Measurements from ENCODE around the gene AKR1A1. TPM values are rescaled to one million over a fixed set of nuclear protein-coding genes. Genes with fewer than 3 reads are reported as not detected.

AKR1A1 gene
- total RNA-seq, 2 experiments from 2014 or later, result 25.3 to 31.0 TPM

DNA sequence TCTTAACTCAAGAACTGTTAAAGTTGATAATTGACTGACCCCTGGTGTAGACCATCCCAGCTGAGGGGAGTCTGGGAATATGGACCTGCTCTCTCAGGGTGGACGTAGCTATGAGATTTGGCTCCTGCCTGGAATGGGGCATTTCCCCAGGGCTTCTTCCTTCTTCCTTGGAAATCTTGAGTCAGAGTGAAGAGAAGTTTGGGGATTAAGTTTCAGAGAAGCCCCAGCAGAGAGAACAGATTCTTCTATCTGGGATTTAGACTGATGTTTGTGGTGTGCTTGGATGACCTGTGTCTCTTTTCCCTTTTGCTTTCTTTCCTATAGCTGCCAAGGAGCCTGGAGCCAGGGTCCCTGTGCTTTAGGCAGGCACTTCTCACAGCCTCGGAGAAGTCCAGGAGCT lies 13.2 kb downstream of the AKR1A1 start:
- Histone ChIP-seq H3K27me3 (ENCODE audit: control insufficient read depth in 1 of 2, insufficient read depth in 2 of 2, low read length in 2 of 2) (no peaks in the 10 kb centered on the region), H3K36me3 (ENCODE audit: insufficient read depth, low read length) (peaks cover 47% of the 10 kb centered on the region), H3K27ac (ENCODE audit: low read depth in 1 of 2, low read length in 2 of 2) (no peak overlapping the region), H3K9me3 (ENCODE audit: control insufficient read depth in 1 of 2, insufficient read depth in 1 of 2, low read length in 2 of 2) (no peaks in the 10 kb centered on the region), H3K4me1 (ENCODE audit: insufficient read depth, low read length) (no peaks in the 10 kb centered on the region), H3K4me3 (ENCODE audit: low read length) (no peak overlapping the region)
- intact Hi-C loops (cut with DNase I, micrococcal nuclease), result no loop called here
- CTCF ChIA-PET, result interaction anchor here (1.0 kb wide), 1 partner anchor 15 kb away, joined by 3 read pairs; no protein-coding TSS in a partner anchor
- H3K4me1 Mint-ChIP-seq (ENCODE audit: low read depth), result no peaks in the 10 kb centered on the region
- POLR2A ChIA-PET, result no interaction called here
- H3K36me3 Mint-ChIP-seq (ENCODE audit: low read depth), result peaks cover 69% of the 10 kb centered on the region
- no peaks in the 10 kb centered on the region for H3K9me3 Mint-ChIP-seq
- ATAC-seq (ENCODE audit: poor library complexity) (no peak), DNase-seq (no peak)
- no peaks in the 10 kb centered on the region for H3K27me3 Mint-ChIP-seq
- H3K4me3 Mint-ChIP-seq, result no peak overlapping the region
- no peak overlapping the region for H3K27ac Mint-ChIP-seq
- TF ChIP-seq, protein P1, sequence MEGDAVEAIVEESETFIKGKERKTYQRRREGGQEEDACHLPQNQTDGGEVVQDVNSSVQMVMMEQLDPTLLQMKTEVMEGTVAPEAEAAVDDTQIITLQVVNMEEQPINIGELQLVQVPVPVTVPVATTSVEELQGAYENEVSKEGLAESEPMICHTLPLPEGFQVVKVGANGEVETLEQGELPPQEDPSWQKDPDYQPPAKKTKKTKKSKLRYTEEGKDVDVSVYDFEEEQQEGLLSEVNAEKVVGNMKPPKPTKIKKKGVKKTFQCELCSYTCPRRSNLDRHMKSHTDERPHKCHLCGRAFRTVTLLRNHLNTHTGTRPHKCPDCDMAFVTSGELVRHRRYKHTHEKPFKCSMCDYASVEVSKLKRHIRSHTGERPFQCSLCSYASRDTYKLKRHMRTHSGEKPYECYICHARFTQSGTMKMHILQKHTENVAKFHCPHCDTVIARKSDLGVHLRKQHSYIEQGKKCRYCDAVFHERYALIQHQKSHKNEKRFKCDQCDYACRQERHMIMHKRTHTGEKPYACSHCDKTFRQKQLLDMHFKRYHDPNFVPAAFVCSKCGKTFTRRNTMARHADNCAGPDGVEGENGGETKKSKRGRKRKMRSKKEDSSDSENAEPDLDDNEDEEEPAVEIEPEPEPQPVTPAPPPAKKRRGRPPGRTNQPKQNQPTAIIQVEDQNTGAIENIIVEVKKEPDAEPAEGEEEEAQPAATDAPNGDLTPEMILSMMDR (IDR thresholded peaks at IDR 0.05), result no peak

DNA sequence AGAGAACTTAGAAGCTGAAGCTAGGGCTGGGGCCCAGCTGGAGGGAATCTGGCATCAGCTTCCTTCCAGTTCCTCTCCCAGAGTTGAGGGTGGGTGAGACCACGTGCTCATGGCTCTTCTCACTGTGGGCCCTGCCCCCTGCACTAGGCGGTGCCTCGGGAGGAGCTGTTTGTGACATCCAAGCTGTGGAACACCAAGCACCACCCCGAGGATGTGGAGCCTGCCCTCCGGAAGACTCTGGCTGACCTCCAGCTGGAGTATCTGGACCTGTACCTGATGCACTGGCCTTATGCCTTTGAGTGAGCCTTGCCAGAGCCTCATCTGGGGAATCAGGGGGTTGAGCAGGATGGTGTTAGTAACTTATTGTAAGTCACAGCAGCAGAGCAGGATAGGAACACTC lies 16.1 kb downstream of the AKR1A1 start:
- peaks cover 5% of the 10 kb centered on the region for H3K4me1 Mint-ChIP-seq (ENCODE audit: low read depth)
- peaks cover 2% of the 10 kb centered on the region for H3K4me1 ChIP-seq (ENCODE audit: insufficient read depth, low read length)
- H3K27ac ChIP-seq (ENCODE audit: low read depth in 1 of 2, low read length in 2 of 2), result no peak overlapping the region
- no peaks in the 10 kb centered on the region for H3K27me3 ChIP-seq (ENCODE audit: control insufficient read depth in 1 of 2, insufficient read depth in 2 of 2, low read length in 2 of 2)
- no peak overlapping the region for H3K27ac Mint-ChIP-seq
- ChIA-PET CTCF (interaction anchor here (1.3 kb wide), 1 partner anchor 54 kb away, joined by 6 read pairs; no protein-coding TSS in a partner anchor), POLR2A (interaction anchor here (1.2 to 1.6 kb wide), 2 partner anchors 45 to 67 kb away, joined by 3 to 7 read pairs; partner anchors contain the start of genes CCDC163, MMACHC and PRDX1)
- DNase-seq, result no peak
- H3K4me3 ChIP-seq (ENCODE audit: low read length), result no peak overlapping the region
- intact Hi-C loops (cut with DNase I, micrococcal nuclease), result no loop called here
- H3K36me3 ChIP-seq (ENCODE audit: insufficient read depth, low read length), result peaks cover 60% of the 10 kb centered on the region
- TF ChIP-seq, protein P1 (IDR thresholded peaks at IDR 0.05), result no peak
- H3K4me3 Mint-ChIP-seq, result no peak overlapping the region
- H3K36me3 Mint-ChIP-seq (ENCODE audit: low read depth), result peaks cover 66% of the 10 kb centered on the region
- H3K9me3 Mint-ChIP-seq, result no peaks in the 10 kb centered on the region
- no peak for ATAC-seq (ENCODE audit: poor library complexity)
- no peaks in the 10 kb centered on the region for H3K9me3 ChIP-seq (ENCODE audit: control insufficient read depth in 1 of 2, insufficient read depth in 1 of 2, low read length in 2 of 2)
- H3K27me3 Mint-ChIP-seq, result no peaks in the 10 kb centered on the region

- Mint-ChIP-seq H3K36me3 (ENCODE audit: low read depth) (peaks cover 56% of the 10 kb centered on the region), H3K9me3 (no peaks in the 10 kb centered on the region), H3K27me3 (no peaks in the 10 kb centered on the region), H3K27ac (no peak overlapping the region), H3K4me1 (ENCODE audit: low read depth) (peaks cover 5% of the 10 kb centered on the region), H3K4me3 (no peak overlapping the region)
- POLR2A ChIA-PET, result interaction anchor here (1.6 to 2.4 kb wide), 2 partner anchors 46 to 47 kb away, joined by 7 to 13 read pairs; partner anchors contain the start of gene PRDX1
- CTCF ChIA-PET, result interaction anchor here (5.6 kb wide), 1 partner anchor 56 kb away, joined by 50 read pairs; no protein-coding TSS in a partner anchor
- H3K4me1 ChIP-seq (ENCODE audit: insufficient read depth, low read length), result peaks cover 2% of the 10 kb centered on the region
- H3K27ac ChIP-seq (ENCODE audit: low read depth in 1 of 2, low read length in 2 of 2), result no peak overlapping the region
- intact Hi-C loops (cut with DNase I, micrococcal nuclease), result no loop called here
- DNase-seq (no peak), ATAC-seq (ENCODE audit: poor library complexity) (no peak)
- no peak overlapping the region for H3K4me3 ChIP-seq (ENCODE audit: low read length)
- no peaks in the 10 kb centered on the region for H3K9me3 ChIP-seq (ENCODE audit: control insufficient read depth in 1 of 2, insufficient read depth in 1 of 2, low read length in 2 of 2)
- H3K27me3 ChIP-seq (ENCODE audit: control insufficient read depth in 1 of 2, insufficient read depth in 2 of 2, low read length in 2 of 2), result no peaks in the 10 kb centered on the region
- TF ChIP-seq, protein P1 (IDR thresholded peaks at IDR 0.05), result no peak
- H3K36me3 ChIP-seq (ENCODE audit: insufficient read depth, low read length), result peaks cover 51% of the 10 kb centered on the region
These were observed 17.3 kb downstream of the AKR1A1 start for GRCh38 chr1:45567911-45568310.

Measured in CD4-positive, alpha-beta T cell (primary cell).